LNCaP clone FGC (cell line): ENCODE measurements around the gene CARD10.

Experiments used
- DNase-seq: peaks from one replicate; pipeline ENCODE4 v3.0.0-alpha.2; 2011; ENCODE audit warnings: low read depth
- H3K4me3 ChIP-seq: 2 replicates; pipeline ENCODE4 v1.5.1; 2011; ENCODE audit warnings: mild to moderate bottlenecking, low read depth, low read length, control low read depth
- CTCF ChIP-seq: IDR thresholded peaks from 2 replicates; pipeline ENCODE4 v1.5.1; 2012; ENCODE audit warnings: mild to moderate bottlenecking; ENCODE audit not compliant: control insufficient read depth, insufficient read depth; ENCODE audit errors: extremely low read depth

Gene CARD10

GRCh38 chr22:37483050-37483449, 36.2 kb downstream of the CARD10 start:
- no peak for TF ChIP-seq CTCF
- H3K4me3 ChIP-seq = no peak overlapping the region
- no peak for DNase-seq

GRCh38 chr22:37482244-37482643, 37.0 kb downstream of the CARD10 start:
- no peak for TF ChIP-seq CTCF
- no peak for DNase-seq
- H3K4me3 ChIP-seq = no peak overlapping the region

- no peak overlapping the region for H3K4me3 ChIP-seq
- TF ChIP-seq CTCF = no peak
- DNase-seq = no peak
These were observed 37.8 kb downstream of the CARD10 start for GRCh38 chr22:37481347-37481907.

- DNase-seq = no peak
- TF ChIP-seq CTCF = no peak
- no peak overlapping the region for H3K4me3 ChIP-seq
These were observed 38.5 kb downstream of the CARD10 start for GRCh38 chr22:37480387-37481346.

GRCh38 chr22:37479196-37479595, 40.0 kb downstream of the CARD10 start:
- no peak for DNase-seq
- no peak overlapping the region for H3K4me3 ChIP-seq
- no peak for TF ChIP-seq CTCF

- no peak for TF ChIP-seq CTCF
- no peak overlapping the region for H3K4me3 ChIP-seq
- DNase-seq = no peak
These were observed 42.6 kb downstream of the CARD10 start for GRCh38 chr22:37476389-37477329.
